ENCODE measurements around the gene SPINK1.
"Not testable (repeated sequence)": the region's sequence is repeated elsewhere in the genome, so short reads cannot be mapped to it uniquely, and the experiment has no call there.

Gene SPINK1

GRCh38 chr5:147809830-147810666, 21.4 kb downstream of the SPINK1 start:
- no peak for DNase-seq (ENCODE audit: low read depth in 2 of 3, low spot score in 1 of 3)

GRCh38 chr5:147805030-147805454, 26.4 kb downstream of the SPINK1 start:
- peak in 1 of 3 donors; percentile 4 for DNase-seq (ENCODE audit: low read depth in 2 of 3, low spot score in 1 of 3)

- DNase-seq (ENCODE audit: low read depth in 2 of 3, low spot score in 1 of 3): no peak
Measured at GRCh38 chr5:147804334-147804733, 27.1 kb downstream of the SPINK1 start.

GRCh38 chr5:147803926-147804325, 27.5 kb downstream of the SPINK1 start:
- DNase-seq (ENCODE audit: low read depth in 2 of 3, low spot score in 1 of 3): no peak

GRCh38 chr5:147803161-147803560, 28.3 kb downstream of the SPINK1 start:
- DNase-seq (ENCODE audit: low read depth in 2 of 3, low spot score in 1 of 3): not testable (repeated sequence)

GRCh38 chr5:147801461-147801860, 30.0 kb downstream of the SPINK1 start:
- DNase-seq (ENCODE audit: low read depth in 2 of 3, low spot score in 1 of 3): no peak

GRCh38 chr5:147800491-147800890, 31.0 kb downstream of the SPINK1 start:
- DNase-seq (ENCODE audit: low read depth in 2 of 3, low spot score in 1 of 3): no peak

- no peak for DNase-seq (ENCODE audit: low read depth in 2 of 3, low spot score in 1 of 3)
Measured at GRCh38 chr5:147796556-147797308, 34.7 kb downstream of the SPINK1 start.

- DNase-seq (ENCODE audit: low read depth in 2 of 3, low spot score in 1 of 3): no peak
Measured at GRCh38 chr5:147791181-147791580, 40.3 kb downstream of the SPINK1 start.

GRCh38 chr5:147789820-147790219, 41.7 kb downstream of the SPINK1 start:
- DNase-seq (ENCODE audit: low read depth in 2 of 3, low spot score in 1 of 3): no peak

- no peak for DNase-seq (ENCODE audit: low read depth in 2 of 3, low spot score in 1 of 3)
Measured at GRCh38 chr5:147788023-147788422, 43.4 kb downstream of the SPINK1 start.

GRCh38 chr5:147786142-147786541, 45.3 kb downstream of the SPINK1 start:
- no peak for DNase-seq (ENCODE audit: low read depth in 2 of 3, low spot score in 1 of 3)

GRCh38 chr5:147784146-147784987, 47.1 kb downstream of the SPINK1 start:
- DNase-seq (ENCODE audit: low read depth in 2 of 3, low spot score in 1 of 3): no peak

- peak; percentile 70 to 83 (median 73) for DNase-seq (ENCODE audit: low read depth in 2 of 3, low spot score in 1 of 3)
Measured at GRCh38 chr5:147782110-147783028, 49.1 kb downstream of the SPINK1 start, which contains the start of gene JAKMIP2. Gene JAKMIP2, minus strand, starts transcription at chr5:147782728. Its CDS starts 110,922 bp downstream, at chr5:147671806.

GRCh38 chr5:147780924-147781573, 50.4 kb downstream of the SPINK1 start:
- DNase-seq (ENCODE audit: low read depth in 2 of 3, low spot score in 1 of 3): no peak

GRCh38 chr5:147779694-147780093, 51.8 kb downstream of the SPINK1 start:
- DNase-seq (ENCODE audit: low read depth in 2 of 3, low spot score in 1 of 3): no peak

- DNase-seq (ENCODE audit: low read depth in 2 of 3, low spot score in 1 of 3): no peak
Measured at GRCh38 chr5:147776989-147777388, 54.5 kb downstream of the SPINK1 start.
